ENCODE measurements around the gene ROBO4. TPM values are rescaled to one million over a fixed set of nuclear protein-coding genes. Genes with fewer than 3 reads are reported as not detected.
A peak's percentile ranks its signal among the peaks of the same experiment; 100 is the strongest.

ROBO4 gene
- total and polyA plus RNA-seq, 3 experiments from 2014 or later, result not detected

GRCh38 chr11:124892146-124892545 is 5.5 kb downstream of the ROBO4 start:
- Mint-ChIP-seq H3K9me3 (no peaks in the 10 kb centered on the region), H3K27ac (peak overlapping the region in 1 of 8 donors; percentile 89), H3K4me1 (no peaks in the 10 kb centered on the region), H3K4me3 (no peak overlapping the region), H3K27me3 (peaks cover 4 to 17% of the 10 kb centered on the region in 2 donors), H3K36me3 (no peaks in the 10 kb centered on the region)
- Histone ChIP-seq H3K36me3 (ENCODE audit: insufficient read depth, low read length) (no peaks in the 10 kb centered on the region), H3K4me1 (ENCODE audit: insufficient read depth, low read length) (no peaks in the 10 kb centered on the region), H3K4me3 (ENCODE audit: low read length) (no peak overlapping the region), H3K9me3 (ENCODE audit: low read length) (no peaks in the 10 kb centered on the region), H3K27me3 (ENCODE audit: insufficient read depth, low read length, poor library complexity, severe bottlenecking) (no peaks in the 10 kb centered on the region), H3K27ac (ENCODE audit: low read depth, low read length) (no peak overlapping the region)
- DNase-seq, result no peak
- POLR2A ChIA-PET, result no interaction called here
- CTCF ChIA-PET, result interaction anchor here (0.9 kb wide), 1 partner anchor 61 kb away, joined by 3 read pairs; no protein-coding TSS in a partner anchor

- peaks cover 4 to 24% of the 10 kb centered on the region in 2 donors for H3K27me3 Mint-ChIP-seq
- no peaks in the 10 kb centered on the region for H3K9me3 Mint-ChIP-seq
- H3K36me3 Mint-ChIP-seq, result no peaks in the 10 kb centered on the region
- Histone ChIP-seq H3K27ac (ENCODE audit: low read depth, low read length) (no peak overlapping the region), H3K27me3 (ENCODE audit: insufficient read depth, low read length, poor library complexity, severe bottlenecking) (no peaks in the 10 kb centered on the region), H3K9me3 (ENCODE audit: low read length) (no peaks in the 10 kb centered on the region), H3K36me3 (ENCODE audit: insufficient read depth, low read length) (no peaks in the 10 kb centered on the region), H3K4me3 (ENCODE audit: low read length) (no peak overlapping the region), H3K4me1 (ENCODE audit: insufficient read depth, low read length) (no peaks in the 10 kb centered on the region)
- H3K4me1 Mint-ChIP-seq, result no peaks in the 10 kb centered on the region
- H3K4me3 Mint-ChIP-seq, result no peak overlapping the region
- no peak for DNase-seq
- ChIA-PET POLR2A (no interaction called here), CTCF (no interaction called here)
- no peak overlapping the region for H3K27ac Mint-ChIP-seq
Observed at GRCh38 chr11:124891373-124891861, 6.2 kb downstream of the ROBO4 start.

- H3K27ac ChIP-seq (ENCODE audit: low read depth, low read length), result no peak overlapping the region
- H3K27me3 ChIP-seq (ENCODE audit: insufficient read depth, low read length, poor library complexity, severe bottlenecking), result no peaks in the 10 kb centered on the region
- no peaks in the 10 kb centered on the region for H3K9me3 Mint-ChIP-seq
- ChIA-PET POLR2A (no interaction called here), CTCF (interaction anchor here (2.4 kb wide), 1 partner anchor 15 kb away, joined by 7 read pairs; no protein-coding TSS in a partner anchor)
- no peaks in the 10 kb centered on the region for H3K36me3 Mint-ChIP-seq
- no peaks in the 10 kb centered on the region for H3K4me1 ChIP-seq (ENCODE audit: insufficient read depth, low read length)
- H3K9me3 ChIP-seq (ENCODE audit: low read length), result no peaks in the 10 kb centered on the region
- no peak overlapping the region for H3K27ac Mint-ChIP-seq
- no peak overlapping the region for H3K4me3 Mint-ChIP-seq
- H3K27me3 Mint-ChIP-seq, result peaks cover 3 to 28% of the 10 kb centered on the region in 2 donors
- H3K4me3 ChIP-seq (ENCODE audit: low read length), result no peak overlapping the region
- no peaks in the 10 kb centered on the region for H3K36me3 ChIP-seq (ENCODE audit: insufficient read depth, low read length)
- DNase-seq, result no peak
- H3K4me1 Mint-ChIP-seq, result no peaks in the 10 kb centered on the region
Observed at GRCh38 chr11:124890683-124891372, 6.8 kb downstream of the ROBO4 start.

GRCh38 chr11:124890151-124890550 is 7.5 kb downstream of the ROBO4 start:
- no peaks in the 10 kb centered on the region for H3K4me1 ChIP-seq (ENCODE audit: insufficient read depth, low read length)
- H3K4me3 ChIP-seq (ENCODE audit: low read length), result no peak overlapping the region
- H3K9me3 ChIP-seq (ENCODE audit: low read length), result no peaks in the 10 kb centered on the region
- DNase-seq, result no peak
- H3K27me3 ChIP-seq (ENCODE audit: insufficient read depth, low read length, poor library complexity, severe bottlenecking), result no peaks in the 10 kb centered on the region
- Mint-ChIP-seq H3K4me1 (no peaks in the 10 kb centered on the region), H3K4me3 (no peak overlapping the region), H3K27me3 (peaks cover 1 to 33% of the 10 kb centered on the region in 2 donors), H3K27ac (no peak overlapping the region), H3K36me3 (no peaks in the 10 kb centered on the region), H3K9me3 (no peaks in the 10 kb centered on the region)
- CTCF ChIA-PET, result interaction anchor here (2.4 kb wide), 1 partner anchor 14 kb away, joined by 7 read pairs; no protein-coding TSS in a partner anchor
- H3K36me3 ChIP-seq (ENCODE audit: insufficient read depth, low read length), result no peaks in the 10 kb centered on the region
- POLR2A ChIA-PET, result no interaction called here
- no peak overlapping the region for H3K27ac ChIP-seq (ENCODE audit: low read depth, low read length)

DNA sequence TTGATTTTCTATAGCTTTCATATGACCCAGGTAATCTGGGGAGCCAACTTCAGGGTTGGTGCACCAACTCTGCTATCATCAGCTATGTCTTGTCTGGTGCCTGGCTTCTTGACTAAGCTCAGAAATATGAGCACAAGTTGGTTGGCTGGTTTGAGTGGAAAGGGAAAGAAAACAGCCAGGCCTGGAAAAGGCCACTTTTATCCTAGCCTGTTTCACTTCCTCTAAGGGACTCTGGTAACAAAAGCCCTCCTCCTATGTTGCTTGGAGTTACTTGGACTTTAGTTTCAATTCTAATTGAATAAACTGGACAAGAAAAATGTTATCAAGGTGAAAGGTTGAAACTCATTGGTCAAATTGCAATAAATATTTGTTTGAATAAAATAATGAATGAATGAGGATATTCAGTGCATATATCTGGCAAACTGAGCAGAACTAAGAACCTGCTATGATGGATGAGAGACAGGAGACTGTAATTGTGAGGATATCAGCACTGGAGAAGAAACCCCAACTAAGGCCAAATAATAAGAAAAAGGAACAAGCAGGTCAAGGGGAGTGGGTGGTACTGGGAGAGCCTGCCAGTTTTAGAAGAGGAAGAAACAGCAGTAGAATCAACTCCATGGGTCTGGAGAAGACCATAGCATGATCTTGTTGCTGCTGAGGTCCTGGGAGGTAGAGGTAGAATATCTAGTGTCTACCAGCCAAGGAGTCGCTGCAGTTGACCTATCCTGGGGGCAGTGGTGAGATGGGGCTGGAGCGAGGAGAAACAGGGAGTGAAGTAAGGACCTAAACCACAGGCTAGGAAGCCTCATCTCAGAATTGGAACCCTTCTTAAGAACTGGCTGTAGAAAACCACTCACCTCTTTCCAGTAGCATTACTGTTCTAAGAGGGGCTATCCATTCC is 8.2 kb downstream of the ROBO4 start:
- Mint-ChIP-seq H3K4me3 (no peak overlapping the region), H3K27me3 (peaks cover 1 to 30% of the 10 kb centered on the region in 2 donors), H3K4me1 (no peaks in the 10 kb centered on the region), H3K27ac (peak overlapping the region in 1 of 8 donors; percentile 35), H3K36me3 (no peaks in the 10 kb centered on the region), H3K9me3 (no peaks in the 10 kb centered on the region)
- no peak for DNase-seq
- Histone ChIP-seq H3K4me1 (ENCODE audit: insufficient read depth, low read length) (no peaks in the 10 kb centered on the region), H3K9me3 (ENCODE audit: low read length) (no peaks in the 10 kb centered on the region), H3K36me3 (ENCODE audit: insufficient read depth, low read length) (no peaks in the 10 kb centered on the region), H3K27me3 (ENCODE audit: insufficient read depth, low read length, poor library complexity, severe bottlenecking) (peaks cover 4% of the 10 kb centered on the region), H3K27ac (ENCODE audit: low read depth, low read length) (no peak overlapping the region), H3K4me3 (ENCODE audit: low read length) (no peak overlapping the region)
- ChIA-PET CTCF (interaction anchor here (0.5 to 2.4 kb wide), 3 partner anchors 13 to 1558 kb away, joined by 3 to 7 read pairs (median 4); no protein-coding TSS in a partner anchor), POLR2A (no interaction called here)

- peaks cover 4 to 30% of the 10 kb centered on the region in 2 donors for H3K27me3 Mint-ChIP-seq
- ChIA-PET CTCF (interaction anchor here (0.6 to 2.2 kb wide), 2 partner anchors 11 kb away, joined by 3 to 7 read pairs; no protein-coding TSS in a partner anchor), POLR2A (no interaction called here)
- Histone ChIP-seq H3K27ac (ENCODE audit: low read depth, low read length) (no peak overlapping the region), H3K36me3 (ENCODE audit: insufficient read depth, low read length) (no peaks in the 10 kb centered on the region), H3K9me3 (ENCODE audit: low read length) (no peaks in the 10 kb centered on the region), H3K4me1 (ENCODE audit: insufficient read depth, low read length) (no peaks in the 10 kb centered on the region), H3K4me3 (ENCODE audit: low read length) (no peak overlapping the region), H3K27me3 (ENCODE audit: insufficient read depth, low read length, poor library complexity, severe bottlenecking) (peaks cover 4% of the 10 kb centered on the region)
- H3K4me1 Mint-ChIP-seq, result no peaks in the 10 kb centered on the region
- no peaks in the 10 kb centered on the region for H3K36me3 Mint-ChIP-seq
- no peaks in the 10 kb centered on the region for H3K9me3 Mint-ChIP-seq
- H3K27ac Mint-ChIP-seq, result no peak overlapping the region
- no peak overlapping the region for H3K4me3 Mint-ChIP-seq
- no peak for DNase-seq
Observed at GRCh38 chr11:124887667-124888013, 10.0 kb downstream of the ROBO4 start.

DNA sequence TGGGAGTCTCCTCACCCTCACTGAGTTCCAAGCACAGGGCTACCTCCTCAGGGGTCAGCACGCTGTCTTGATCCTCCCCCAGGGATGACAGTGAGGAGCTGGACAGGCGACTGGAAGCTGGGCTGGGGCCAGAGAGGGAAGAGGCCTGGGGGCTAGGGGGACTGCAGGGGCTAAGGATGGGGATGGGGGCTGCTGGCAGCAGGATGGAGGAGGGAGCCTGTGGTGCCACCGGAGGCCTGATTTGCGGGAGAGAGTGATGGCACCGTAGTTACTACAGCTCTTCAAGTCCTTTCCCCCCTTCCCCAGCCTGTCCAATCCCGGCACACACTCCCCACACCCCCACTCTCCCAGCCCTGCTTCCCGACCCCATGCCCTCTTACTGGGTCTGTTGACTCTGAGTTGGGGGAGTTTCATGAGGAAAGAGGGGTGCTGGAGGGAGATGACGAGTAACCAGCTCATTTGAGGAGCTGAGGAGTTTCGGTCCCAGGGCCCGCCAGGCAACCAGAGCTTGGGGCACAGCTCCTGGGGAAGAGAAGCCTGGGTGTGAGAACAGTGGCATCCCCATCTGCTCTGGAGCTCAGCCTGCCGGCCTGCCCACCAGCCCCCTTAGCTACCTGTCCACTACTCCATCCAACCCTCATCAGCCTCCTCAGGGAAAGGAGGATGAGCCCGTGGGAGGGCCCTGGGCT is 10.5 kb downstream of the ROBO4 start:
- Mint-ChIP-seq H3K4me3 (no peak overlapping the region), H3K36me3 (no peaks in the 10 kb centered on the region), H3K27me3 (peaks cover 4 to 30% of the 10 kb centered on the region in 2 donors), H3K4me1 (no peaks in the 10 kb centered on the region), H3K27ac (no peak overlapping the region), H3K9me3 (no peaks in the 10 kb centered on the region)
- Histone ChIP-seq H3K27me3 (ENCODE audit: insufficient read depth, low read length, poor library complexity, severe bottlenecking) (peaks cover 4% of the 10 kb centered on the region), H3K9me3 (ENCODE audit: low read length) (no peaks in the 10 kb centered on the region), H3K4me1 (ENCODE audit: insufficient read depth, low read length) (no peaks in the 10 kb centered on the region), H3K36me3 (ENCODE audit: insufficient read depth, low read length) (no peaks in the 10 kb centered on the region), H3K4me3 (ENCODE audit: low read length) (no peak overlapping the region), H3K27ac (ENCODE audit: low read depth, low read length) (no peak overlapping the region)
- no peak for DNase-seq
- POLR2A ChIA-PET, result no interaction called here
- CTCF ChIA-PET, result interaction anchor here (0.6 to 2.2 kb wide), 2 partner anchors 11 kb away, joined by 3 to 7 read pairs; no protein-coding TSS in a partner anchor
